Activated CD8-positive, alpha-beta memory T cell treated with anti-CD3 and anti-CD28 coated beads for 48 hours (primary cell): ENCODE data around the gene NARF.
"Not testable (repeated sequence)": the region's sequence is repeated elsewhere in the genome, so short reads cannot be mapped to it uniquely, and the experiment has no call there.

Experiments
- DNase-seq, 3 experiments: peaks; one replicate each; pipeline ENCODE4 v3.0.0-alpha.2; 2020; ENCODE audit warnings: low read depth in 2 of 3, low spot score in 2 of 3

NARF gene

DNA sequence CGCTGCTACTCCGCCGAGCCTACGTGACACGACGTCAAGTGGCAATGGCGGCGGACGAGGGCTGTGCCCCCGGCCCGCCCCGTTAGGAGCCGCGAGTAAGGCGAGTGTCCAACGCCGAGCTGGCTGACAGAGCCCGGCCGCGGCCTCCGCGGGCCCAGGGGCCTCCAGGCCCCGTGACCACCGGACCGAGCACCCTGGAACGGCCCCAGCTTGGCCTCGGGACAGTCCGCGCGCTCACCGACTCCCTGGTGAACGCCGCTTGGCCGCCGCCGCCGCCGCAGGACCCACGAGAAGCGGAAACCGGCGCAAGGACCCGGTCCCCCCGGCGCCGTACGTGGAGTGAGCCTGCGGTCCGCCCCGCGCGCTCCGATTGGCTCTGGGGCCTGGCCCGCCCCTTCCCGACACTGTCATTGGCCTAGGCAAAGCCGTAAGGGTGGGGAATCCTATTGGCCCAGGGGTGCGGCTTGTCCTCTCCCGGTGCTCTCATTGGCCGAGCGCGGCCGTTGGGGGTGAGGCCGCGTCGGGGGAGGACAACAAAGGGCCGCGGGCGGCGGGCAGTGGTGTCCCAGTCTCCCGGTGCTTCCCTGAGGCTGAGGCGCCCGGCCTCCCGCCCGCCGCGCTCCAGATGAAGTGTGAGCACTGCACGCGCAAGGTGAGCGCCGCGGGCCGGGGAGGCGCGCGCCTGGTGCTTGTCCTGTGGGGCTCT lies at the start of gene NARF:
NARF (plus strand) TSS at position 563 of the 706 bp plus-strand sequence; CDS start at position 626, 63 bp downstream.
- DNase-seq, result peak; percentile 88 to 96 (median 89)

- DNase-seq, result no peak
Observed at GRCh38 chr17:82408938-82409318, 49.6 kb upstream of the NARF start.

DNA sequence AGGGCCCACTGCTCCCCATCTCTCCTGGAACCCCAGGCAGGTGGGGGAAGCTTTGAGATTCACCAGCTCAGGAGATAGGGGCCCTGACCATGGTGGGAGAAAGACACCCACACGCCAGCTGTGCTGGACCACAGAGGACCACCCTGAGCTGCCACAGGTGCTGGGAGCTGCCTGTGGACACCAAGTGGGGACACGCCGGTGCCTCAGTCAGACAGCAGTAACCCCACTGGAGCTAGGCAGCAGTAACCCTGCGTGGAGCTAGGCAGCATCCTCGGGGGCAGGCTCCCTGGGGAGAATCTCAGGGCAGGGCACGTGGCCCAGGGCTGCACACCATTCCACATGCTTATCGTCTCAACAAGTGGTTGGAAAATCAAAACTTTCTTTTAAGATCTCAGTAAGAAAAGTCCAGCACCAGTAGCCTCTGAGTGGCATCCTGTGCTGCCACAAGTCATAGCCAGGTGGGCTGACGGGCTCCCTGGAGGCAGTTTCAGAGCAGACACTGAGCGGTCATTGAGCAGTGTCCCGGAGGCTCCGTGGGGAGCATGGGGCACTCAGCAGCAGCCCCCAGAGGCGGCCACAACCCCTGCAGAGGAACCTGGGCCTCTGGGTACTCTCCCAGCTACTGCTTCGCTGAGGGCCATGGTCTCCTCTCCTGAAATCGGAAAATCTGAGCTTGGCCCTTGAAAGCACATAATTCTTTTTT lies 48.4 kb upstream of the NARF start:
- no peak for DNase-seq

DNA sequence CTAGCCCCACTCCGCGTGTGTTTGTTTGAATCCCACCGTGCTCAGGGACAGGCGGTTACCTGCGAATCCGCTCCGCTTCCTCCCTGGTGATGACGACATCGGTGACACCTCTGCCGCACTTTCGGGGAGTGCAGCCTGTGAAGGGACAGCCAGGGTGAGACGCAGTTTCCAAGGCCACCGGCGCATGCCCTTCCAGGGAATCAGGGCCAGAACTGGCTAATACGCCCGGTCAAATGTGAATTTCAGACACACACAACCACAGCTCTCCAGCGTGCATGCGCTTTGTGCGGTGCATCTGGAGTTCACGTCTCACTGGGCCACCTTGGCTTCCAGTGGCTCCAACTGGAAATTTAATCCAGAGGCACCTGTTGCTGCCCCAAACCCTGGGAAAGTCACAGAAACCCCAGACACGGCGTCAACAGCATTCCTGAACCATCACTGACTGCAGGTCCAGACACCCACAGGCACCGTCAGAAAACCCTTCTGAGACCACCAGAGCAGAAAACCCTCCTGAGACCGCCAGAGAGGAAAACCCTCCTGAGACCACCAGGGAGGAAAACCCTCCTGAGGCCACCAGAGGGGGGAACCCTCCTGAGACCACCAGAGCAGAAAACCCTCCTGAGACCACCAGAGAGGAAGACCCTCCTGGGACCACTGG lies 47.0 kb upstream of the NARF start:
- no peak for DNase-seq

DNA sequence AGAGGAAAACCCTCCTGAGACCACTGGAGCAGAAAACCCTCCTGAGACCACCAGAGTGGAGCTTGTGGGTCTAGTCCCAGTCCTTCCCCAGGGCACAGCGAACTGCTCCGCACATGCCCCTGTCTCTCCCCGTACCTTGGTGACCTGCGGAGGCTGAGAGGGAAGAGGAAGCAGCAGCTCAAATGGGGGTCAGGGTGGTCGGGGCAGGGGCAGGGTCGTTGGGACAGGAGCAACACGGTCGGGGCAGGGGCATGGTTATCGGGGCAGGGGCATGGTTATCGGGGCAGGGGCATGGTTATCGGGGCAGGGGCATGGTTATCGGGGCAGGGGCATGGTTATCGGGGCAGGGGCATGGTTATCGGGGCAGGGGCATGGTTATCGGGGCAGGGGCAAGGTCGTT lies 46.5 kb upstream of the NARF start:
- not testable (repeated sequence) for DNase-seq

DNA sequence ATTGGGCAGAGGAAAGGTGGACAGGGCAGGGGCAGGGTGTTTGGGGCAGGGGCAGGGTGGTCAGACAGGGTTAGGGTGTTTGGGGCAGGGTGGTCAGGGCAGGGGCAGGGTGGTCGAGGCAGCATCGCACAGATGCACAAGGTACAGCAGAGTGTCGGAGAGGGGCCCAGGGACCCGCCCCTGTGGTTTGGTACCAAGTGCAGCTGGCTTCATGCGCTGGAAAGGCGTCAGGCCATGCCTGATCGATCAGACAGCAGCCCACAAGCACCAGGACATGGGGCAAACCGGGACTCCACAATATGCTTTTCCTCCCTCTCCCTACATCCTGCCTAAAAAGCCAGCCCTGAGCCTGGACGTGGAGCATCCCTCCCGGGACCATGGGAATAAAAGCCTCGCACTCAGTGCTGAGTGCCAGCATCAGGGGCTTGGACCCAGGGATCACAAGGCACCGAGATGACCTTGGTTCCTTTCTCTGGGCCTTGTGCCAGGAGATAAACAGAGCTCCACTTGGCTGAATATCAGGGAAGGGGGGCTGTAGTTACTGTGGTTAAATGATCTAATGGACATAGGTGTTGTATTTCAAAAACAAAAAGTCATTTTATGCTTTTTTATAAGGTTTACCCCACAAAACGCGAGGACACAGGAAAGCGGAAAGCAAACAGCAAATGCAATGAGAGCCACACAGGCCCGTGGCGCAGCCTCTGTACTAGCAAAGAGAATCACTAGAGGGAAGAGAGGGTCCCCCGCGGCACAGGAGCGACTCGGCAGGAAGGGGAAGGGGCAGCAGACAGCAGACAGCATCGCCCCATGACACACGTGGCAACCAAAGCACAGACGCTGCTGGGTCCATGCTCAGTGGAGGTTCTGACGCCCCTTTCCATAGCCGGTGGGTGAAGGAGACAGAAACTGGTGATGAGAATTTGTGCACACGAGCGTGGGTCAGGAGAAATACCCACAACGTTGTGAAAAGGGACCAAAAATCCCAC lies 45.7 kb upstream of the NARF start:
- DNase-seq, result no peak

- DNase-seq, result peak; percentile 38 to 56 (median 42)
Observed at GRCh38 chr17:82414548-82415281, 43.8 kb upstream of the NARF start.

DNA sequence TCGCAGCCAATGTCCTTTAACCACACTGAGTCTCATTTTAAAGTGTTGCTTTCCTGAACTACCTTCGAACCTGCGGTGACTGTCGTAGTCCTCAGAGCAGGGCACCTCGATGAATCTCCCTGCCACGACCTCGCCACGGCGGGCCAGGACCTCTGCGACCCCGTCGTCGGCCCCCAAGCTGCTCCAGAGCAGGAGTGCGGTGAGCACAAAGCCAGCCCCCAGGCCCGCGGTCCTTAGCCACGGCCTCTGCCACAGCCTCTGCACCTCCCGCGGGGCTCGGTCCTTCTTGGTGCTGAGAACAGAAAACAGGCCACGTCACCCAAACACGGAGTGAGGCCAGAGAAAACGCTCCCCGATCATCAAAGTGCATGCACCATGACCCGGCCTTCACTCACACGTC lies 43.2 kb upstream of the NARF start:
- DNase-seq, result no peak

GRCh38 chr17:82415786-82416185 lies 42.8 kb upstream of the NARF start:
- DNase-seq, result no peak

DNA sequence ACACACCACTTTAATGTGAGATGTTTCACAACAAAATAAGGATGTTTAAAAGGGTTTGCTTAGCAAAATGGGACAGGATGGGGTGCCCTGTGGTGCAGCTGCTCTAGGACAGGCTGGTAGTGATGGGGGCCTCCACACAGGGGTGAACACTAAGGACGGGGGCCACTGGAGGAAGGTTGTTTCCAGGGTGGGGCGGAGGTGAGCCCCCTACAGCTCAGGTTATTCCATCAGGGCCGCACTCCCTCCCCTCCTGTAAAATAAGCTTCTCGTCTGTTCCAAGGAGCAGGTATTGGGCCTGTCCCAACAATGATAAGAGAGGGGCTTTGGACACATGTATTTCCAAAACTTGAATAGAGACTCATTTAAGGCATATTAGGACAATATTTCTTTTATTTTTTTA lies 42.3 kb upstream of the NARF start:
- no peak for DNase-seq

- DNase-seq, result no peak
Observed at GRCh38 chr17:82416771-82417170, 41.8 kb upstream of the NARF start.

DNA sequence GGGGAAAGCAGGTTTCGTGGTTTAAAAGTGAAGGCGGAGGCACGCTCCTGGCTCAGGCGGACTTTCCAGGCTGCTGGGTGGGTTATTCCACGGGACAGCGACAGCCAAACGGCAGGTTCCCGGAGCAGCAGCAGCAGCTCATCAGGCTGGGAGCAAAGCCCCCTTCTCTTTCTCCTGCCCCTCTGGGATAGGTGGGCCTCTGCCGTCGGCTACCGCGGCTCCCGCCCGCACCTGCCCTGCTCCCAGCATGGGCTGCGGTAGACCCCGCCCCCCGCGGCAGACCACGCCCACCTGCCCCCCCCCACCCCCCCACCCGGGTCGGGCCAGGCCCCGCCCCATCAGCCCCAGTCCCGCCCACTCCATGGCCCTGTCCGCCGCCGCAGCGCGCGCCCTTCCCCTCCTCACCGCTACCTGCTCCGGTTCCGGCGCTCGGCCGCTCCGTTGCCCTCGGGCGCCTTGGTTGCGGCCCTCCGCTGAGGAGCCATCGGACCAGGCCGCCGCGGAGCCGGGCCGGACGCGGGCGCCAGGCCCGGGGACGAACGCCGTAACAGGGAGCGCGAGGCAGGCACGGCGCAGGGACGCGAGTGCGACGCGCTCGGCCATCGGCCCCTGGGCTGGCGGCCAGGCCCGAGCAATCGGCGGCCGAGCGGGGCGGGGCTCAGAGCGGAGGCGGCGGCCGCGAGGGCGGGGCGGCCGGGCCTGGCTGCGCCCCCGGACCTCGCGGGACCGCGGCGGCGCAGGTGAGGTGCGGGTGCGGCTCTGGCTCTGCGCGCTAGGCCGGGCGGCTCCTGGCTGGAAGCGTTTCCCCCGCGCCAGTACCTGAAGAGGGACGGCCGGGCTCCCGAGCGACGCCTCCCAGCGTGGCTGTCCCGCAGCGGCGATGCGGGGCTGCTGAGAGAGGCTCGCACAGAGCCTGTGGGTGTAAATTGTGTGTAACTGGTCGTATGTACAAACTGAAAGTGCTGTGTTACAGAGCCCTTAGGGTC lies 40.2 kb upstream of the NARF start, which contains the start of the genes HEXD and OGFOD3:
HEXD (plus strand) TSS at position 347 of the 986 bp plus-strand sequence. CDS start 1,453 bp downstream, outside the sequence.
OGFOD3 (minus strand) TSS at position 586 of the 986 bp plus-strand sequence; CDS start at position 485, 101 bp downstream.
- DNase-seq, result peak; percentile 66 to 90 (median 76)

DNA sequence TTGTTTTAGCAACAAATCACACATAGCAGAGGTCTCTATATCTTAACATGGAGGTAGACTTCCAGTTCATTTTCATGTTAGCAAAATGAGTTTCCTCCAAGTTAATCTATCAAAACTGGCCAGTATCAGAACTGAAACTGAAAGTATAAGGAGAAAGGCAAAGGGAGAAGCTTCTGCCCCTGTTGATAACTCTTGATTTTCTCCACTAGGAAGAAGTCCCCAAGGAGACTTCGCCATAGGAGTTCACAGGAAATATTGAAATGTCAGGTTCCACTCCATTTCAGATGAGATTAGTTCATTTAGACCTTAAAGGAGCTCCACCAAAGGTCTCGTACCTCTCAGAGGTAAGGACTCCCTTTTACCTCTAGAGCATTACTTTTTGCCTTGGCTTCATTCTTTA lies 39.0 kb upstream of the NARF start:
- DNase-seq, result no peak

DNA sequence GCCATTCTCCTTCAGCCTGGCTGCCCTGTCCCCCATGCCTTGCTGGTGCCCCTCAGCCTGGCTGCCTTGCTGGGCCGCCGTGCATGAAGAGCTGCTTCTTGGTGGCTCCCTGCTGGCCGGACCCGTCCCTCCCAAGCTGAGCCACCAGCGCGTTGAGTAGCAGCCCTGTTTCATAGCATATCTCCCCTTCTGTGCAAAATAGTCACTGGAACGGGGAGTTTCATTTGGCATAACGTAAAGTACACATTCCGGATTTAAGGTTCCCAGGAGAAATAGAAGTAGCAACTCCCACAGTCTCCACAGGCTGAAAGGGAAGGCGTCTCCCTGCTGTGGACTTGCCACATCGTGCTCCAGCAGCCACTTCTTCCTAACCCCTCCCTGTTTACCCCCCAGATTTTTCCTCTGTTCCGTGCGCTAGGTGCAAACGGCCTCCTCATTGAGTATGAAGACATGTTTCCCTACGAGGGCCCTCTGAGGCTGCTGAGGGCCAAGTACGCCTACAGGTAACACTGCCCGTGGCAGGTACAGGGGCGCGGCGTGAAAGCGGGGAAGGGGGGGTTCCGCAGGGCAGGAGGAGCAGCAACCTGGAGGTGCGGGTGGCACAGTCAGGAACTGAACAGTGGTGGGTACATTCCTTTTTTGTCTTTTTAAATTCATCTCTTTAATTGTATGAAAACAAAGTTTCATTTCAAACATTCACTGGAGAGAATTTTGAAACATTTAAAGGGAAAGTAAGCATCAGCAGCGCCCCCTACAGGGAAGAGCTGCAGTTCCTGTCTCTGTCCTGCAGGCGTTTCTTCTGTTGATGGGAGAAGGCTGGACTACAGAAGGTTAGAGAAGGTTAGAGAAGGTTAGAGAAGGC lies 34.3 kb upstream of the NARF start:
- peak in 1 of 3 experiments; percentile 49 for DNase-seq

GRCh38 chr17:82424863-82425159 lies 33.7 kb upstream of the NARF start:
- no peak for DNase-seq

GRCh38 chr17:82428546-82428945 lies 30.0 kb upstream of the NARF start:
- DNase-seq, result no peak

DNA sequence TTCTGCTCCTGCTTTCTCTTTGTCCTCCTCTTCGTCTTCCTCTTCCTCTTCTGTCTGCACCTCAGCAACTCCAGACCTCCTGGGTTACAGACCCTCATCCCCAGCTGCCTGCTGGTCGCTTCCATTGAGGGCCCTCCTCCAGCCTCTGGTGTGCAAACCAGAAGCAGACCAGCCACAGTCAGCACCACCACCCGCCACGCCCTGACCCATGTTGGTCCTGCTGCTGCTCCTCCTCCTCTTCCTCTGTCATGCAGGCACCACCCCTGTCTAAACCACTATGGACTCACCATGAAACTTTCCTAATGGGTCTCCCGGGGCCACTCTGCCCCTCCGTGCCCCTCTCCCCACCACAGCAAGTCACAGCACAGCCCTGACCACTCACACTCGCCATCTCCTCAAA lies 28.7 kb upstream of the NARF start:
- DNase-seq, result no peak

DNA sequence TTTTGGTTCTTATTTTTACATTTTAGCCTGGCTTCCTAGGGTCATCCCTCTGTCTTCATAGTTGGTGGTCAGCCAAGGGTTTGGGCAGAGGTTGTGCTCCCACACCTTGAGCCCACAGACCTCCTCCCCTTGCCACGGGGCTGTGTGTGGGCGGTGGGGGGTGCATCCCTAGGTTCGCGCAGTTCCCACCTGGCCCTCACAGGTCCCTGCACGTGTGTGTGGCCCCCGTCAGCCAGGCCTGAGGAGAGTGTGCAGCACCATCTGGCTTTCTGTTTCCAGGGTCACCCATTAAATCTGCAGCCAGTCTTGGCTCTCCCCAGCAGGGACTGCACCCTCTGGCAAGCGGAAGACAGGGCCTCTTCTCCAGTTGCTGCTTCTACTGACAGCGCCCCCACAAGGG lies 26.5 kb upstream of the NARF start:
- DNase-seq, result no peak
